Neuronal stem cell (in vitro differentiated cells): ENCODE measurements around the gene ABCF1.
A peak's percentile ranks its signal among the peaks of the same experiment; 100 is the strongest.

Experiments
- DNase-seq: peaks from one replicate; pipeline ENCODE4 v3.0.0-alpha.2; 2013; ENCODE audit warnings: low spot score
- H2AFZ ChIP-seq: one replicate; pipeline ENCODE4 v1.6.1; 2013; ENCODE audit warnings: mild to moderate bottlenecking, low read length, inconsistent platforms
- H2AK5ac ChIP-seq: 2 replicates; pipeline ENCODE4 v1.6.1; 2013; ENCODE audit warnings: low read depth, mild to moderate bottlenecking, inconsistent platforms, low read length, moderate library complexity, mixed read lengths
- H2BK120ac ChIP-seq: 2 replicates; pipeline ENCODE4 v1.6.1; 2013; ENCODE audit warnings: low read depth, mild to moderate bottlenecking, inconsistent platforms, low read length, moderate library complexity, mixed read lengths
- H2BK12ac ChIP-seq: one replicate; pipeline ENCODE4 v1.6.1; 2013; ENCODE audit warnings: low read length, inconsistent platforms
- H2BK15ac ChIP-seq: 2 replicates; pipeline ENCODE4 v1.6.1; 2013; ENCODE audit warnings: mild to moderate bottlenecking, low read length, inconsistent platforms, mixed read lengths
- H2BK5ac ChIP-seq: one replicate; pipeline ENCODE4 v1.6.1; 2013; ENCODE audit warnings: inconsistent platforms, mild to moderate bottlenecking, low read length, moderate library complexity
- H3K14ac ChIP-seq: one replicate; pipeline ENCODE4 v1.6.1; 2013; ENCODE audit warnings: low read length, inconsistent platforms
- H3K18ac ChIP-seq: 2 replicates; pipeline ENCODE4 v1.6.1; 2013; ENCODE audit warnings: low read length, inconsistent platforms
- H3K23ac ChIP-seq: 2 replicates; pipeline ENCODE4 v1.6.1; 2013; ENCODE audit warnings: low read depth, mild to moderate bottlenecking, mixed read lengths, low read length, inconsistent platforms; ENCODE audit not compliant: poor library complexity
- H3K27ac ChIP-seq: replicated peaks from 3 replicates; pipeline ENCODE4 v1.5.1; 2013; ENCODE audit warnings: low read length, inconsistent platforms
- H3K27me3 ChIP-seq, 3 experiments: 2 replicates each; pipeline ENCODE4 v1.6.1; 2013; ENCODE audit warnings: low read length in 3 of 3, mild to moderate bottlenecking in 2 of 3, inconsistent platforms in 1 of 3, low read depth in 1 of 3, mixed read lengths in 1 of 3, moderate library complexity in 1 of 3; ENCODE audit not compliant: control insufficient read depth in 3 of 3, insufficient read depth in 3 of 3
- H3K36me3 ChIP-seq, 2 donors: replicated peaks in 1 of 2; 2 replicates each; pipeline ENCODE4 v1.6.1; 2013; ENCODE audit warnings: low read length in 2 of 2; ENCODE audit not compliant: control insufficient read depth in 2 of 2, insufficient read depth in 2 of 2
- H3K4ac ChIP-seq: 2 replicates; pipeline ENCODE4 v1.6.1; 2013; ENCODE audit warnings: inconsistent platforms, mild to moderate bottlenecking, low read length, moderate library complexity
- H3K4me1 ChIP-seq, 2 donors: 1 replicate in 1 of 2; 2 replicates in 1 of 2; pipeline ENCODE4 v1.6.1; 2013; ENCODE audit warnings: low read length in 2 of 2, low read depth in 1 of 2; ENCODE audit not compliant: control insufficient read depth in 2 of 2, insufficient read depth in 1 of 2
- H3K4me2 ChIP-seq: one replicate; pipeline ENCODE4 v1.6.1; 2013; ENCODE audit warnings: mild to moderate bottlenecking, low read length, inconsistent platforms; ENCODE audit not compliant: insufficient read depth, poor library complexity, severe bottlenecking
- H3K4me3 ChIP-seq, 2 donors: 2 replicates each; pipeline ENCODE4 v1.5.1; 2013; ENCODE audit warnings: low read length in 2 of 2, mild to moderate bottlenecking in 2 of 2, inconsistent platforms in 1 of 2, moderate library complexity in 1 of 2
- H3K79me1 ChIP-seq: one replicate; pipeline ENCODE4 v1.6.1; 2013; ENCODE audit warnings: low read depth, mild to moderate bottlenecking, inconsistent platforms, low read length, moderate library complexity
- H3K9ac ChIP-seq: one replicate; pipeline ENCODE4 v1.6.1; 2013; ENCODE audit warnings: mild to moderate bottlenecking, low read depth, low read length, inconsistent platforms; ENCODE audit not compliant: poor library complexity
- H3K9me3 ChIP-seq, 2 donors: replicated peaks in 1 of 2; 2 replicates each; pipeline versions ENCODE3 to v1.6.1; 2013; ENCODE audit warnings: low read length in 2 of 2, mild to moderate bottlenecking in 2 of 2, inconsistent platforms in 1 of 2, low read depth in 1 of 2, mixed read lengths in 1 of 2, moderate library complexity in 1 of 2; ENCODE audit not compliant: control insufficient read depth in 2 of 2, insufficient read depth in 1 of 2
- H4K8ac ChIP-seq: one replicate; pipeline ENCODE4 v1.6.1; 2013; ENCODE audit warnings: low read depth, mild to moderate bottlenecking, inconsistent platforms, low read length, moderate library complexity
- H4K91ac ChIP-seq: one replicate; pipeline ENCODE4 v1.6.1; 2013; ENCODE audit warnings: low read length, low read depth, mild to moderate bottlenecking, inconsistent platforms; ENCODE audit not compliant: poor library complexity
- WGBS, 2 donors: extraction: QIAGEN DNeasy Blood & Tissue Kit; methylation state at CpG; one replicate each; pipeline ENCODE4 v1.1.7; 2013; ENCODE audit warnings: missing lambda C conversion rate in 2 of 2, mixed read lengths in 1 of 2; ENCODE audit not compliant: insufficient read length in 2 of 2, insufficient replicate concordance in 1 of 2; ENCODE audit errors: extremely low coverage in 2 of 2; 5-methylcytosine and 5-hydroxymethylcytosine counted together

Gene ABCF1

DNA sequence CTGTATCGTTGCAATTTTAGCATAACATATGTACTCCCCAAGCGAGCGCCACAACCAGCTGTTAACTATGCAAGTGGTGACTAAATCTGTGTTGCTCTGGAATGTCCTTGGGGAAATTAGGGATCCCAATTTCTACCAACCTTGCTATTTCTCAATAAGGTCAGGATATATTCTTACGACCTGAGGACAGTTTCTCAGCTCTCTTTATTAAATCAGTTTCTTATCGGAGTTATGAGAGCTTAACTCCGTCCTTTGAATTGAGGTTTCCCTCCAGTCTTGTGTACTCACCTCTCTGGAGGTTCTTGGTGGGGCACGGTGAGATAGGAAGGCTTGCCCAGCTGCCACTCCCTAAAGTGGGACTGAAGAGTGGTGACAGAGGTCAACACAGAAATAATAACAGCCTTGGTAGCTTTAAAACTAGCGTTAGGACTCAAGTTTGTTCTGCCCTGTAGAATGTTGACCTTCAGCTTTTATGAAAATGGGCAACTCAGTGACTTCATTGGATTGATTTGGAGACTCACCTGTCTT, 47.1 kb downstream of the ABCF1 start:
- peaks cover 10 to 11% of the 10 kb centered on the region in 2 donors for H3K4me1 ChIP-seq
- H2BK5ac ChIP-seq, result no peak overlapping the region
- peaks cover 10 to 71% of the 10 kb centered on the region in 2 donors for H3K36me3 ChIP-seq
- no peak overlapping the region for H3K9ac ChIP-seq
- H3K4me3 ChIP-seq, result peak overlapping the region; percentile 73 to 87
- peak overlapping the region; percentile 81 for H2AFZ ChIP-seq
- no peak overlapping the region for H2BK120ac ChIP-seq
- H2BK12ac ChIP-seq, result no peak overlapping the region
- no peak overlapping the region for H3K27ac ChIP-seq
- DNase-seq, result no peak
- H2AK5ac ChIP-seq, result no peak overlapping the region
- H3K27me3 ChIP-seq, result no peaks in the 10 kb centered on the region
- H3K9me3 ChIP-seq, result no peaks in the 10 kb centered on the region
- H4K8ac ChIP-seq, result no peak overlapping the region
- H3K18ac ChIP-seq, result no peak overlapping the region
- H3K4me2 ChIP-seq, result peak overlapping the region; percentile 45
- no peak overlapping the region for H3K23ac ChIP-seq
- H3K4ac ChIP-seq, result no peak overlapping the region
- WGBS, 2 donors, result no CpG with 5 or more reads among the region's 8 CpGs
- H3K14ac ChIP-seq, result no peak overlapping the region
- no peak overlapping the region for H2BK15ac ChIP-seq
- H3K79me1 ChIP-seq, result peaks cover 2% of the 10 kb centered on the region
- H4K91ac ChIP-seq, result no peak overlapping the region

DNA sequence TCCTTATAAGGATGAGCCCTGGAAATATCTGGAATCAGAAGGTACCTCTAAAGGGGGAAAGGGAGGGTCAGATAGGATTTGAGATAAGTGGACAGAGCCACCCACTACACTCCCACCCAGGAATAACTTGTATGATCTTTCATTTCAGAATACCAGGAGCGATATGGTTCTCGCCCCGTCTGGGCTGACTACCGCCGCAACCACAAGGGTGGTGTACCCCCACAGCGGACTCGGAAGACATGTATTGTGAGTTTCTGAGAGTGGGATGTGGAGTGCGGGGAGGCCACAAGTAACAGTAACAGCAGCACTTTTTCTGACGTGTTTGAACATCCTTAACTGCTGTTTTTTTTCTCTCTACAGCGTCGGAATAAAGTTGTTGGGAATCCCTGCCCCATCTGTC, 48.3 kb downstream of the ABCF1 start:
- Histone ChIP-seq H3K4ac (no peak overlapping the region), H2BK5ac (no peak overlapping the region), H3K4me2 (no peak overlapping the region), H2BK12ac (no peak overlapping the region), H3K23ac (no peak overlapping the region), H3K36me3 (peaks cover 10 to 71% of the 10 kb centered on the region in 2 donors), H3K9me3 (no peaks in the 10 kb centered on the region), H3K14ac (no peak overlapping the region), H3K27ac (no peak overlapping the region), H3K4me1 (peaks cover 6 to 7% of the 10 kb centered on the region in 2 donors), H3K9ac (no peak overlapping the region), H2AFZ (no peak overlapping the region), H4K91ac (no peak overlapping the region), H3K79me1 (no peaks in the 10 kb centered on the region), H3K27me3 (no peaks in the 10 kb centered on the region), H2BK15ac (no peak overlapping the region), H2AK5ac (no peak overlapping the region), H2BK120ac (no peak overlapping the region), H3K18ac (no peak overlapping the region), H3K4me3 (no peak overlapping the region), H4K8ac (no peak overlapping the region)
- WGBS, 2 donors, result no CpG with 5 or more reads among the region's 11 CpGs
- DNase-seq, result no peak

DNA sequence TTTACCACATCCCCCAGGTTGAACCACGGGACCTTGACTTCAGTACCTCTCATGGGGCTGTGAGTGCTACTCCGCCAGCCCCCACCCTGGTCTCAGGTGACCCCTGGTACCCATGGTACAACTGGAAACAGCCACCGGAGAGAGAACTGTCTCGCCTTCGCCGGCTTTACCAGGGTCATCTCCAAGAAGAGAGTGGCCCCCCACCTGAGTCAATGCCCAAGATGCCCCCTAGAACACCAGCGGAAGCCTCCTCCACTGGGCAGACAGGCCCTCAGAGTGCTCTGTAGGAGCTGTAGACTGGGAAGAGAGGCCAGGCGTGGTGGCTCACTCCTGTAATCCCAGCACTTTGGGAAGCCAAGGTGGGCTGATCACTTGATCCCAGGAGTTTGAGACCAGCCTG, 54.3 kb downstream of the ABCF1 start:
- no peak overlapping the region for H4K8ac ChIP-seq
- H3K4me2 ChIP-seq, result no peak overlapping the region
- no peak overlapping the region for H3K4ac ChIP-seq
- H3K4me3 ChIP-seq, result no peak overlapping the region
- no peak overlapping the region for H4K91ac ChIP-seq
- no peak overlapping the region for H3K23ac ChIP-seq
- H3K36me3 ChIP-seq, result peaks cover 27 to 88% of the 10 kb centered on the region in 2 donors
- DNase-seq, result no peak
- peaks cover 3% of the 10 kb centered on the region for H3K79me1 ChIP-seq
- H3K9ac ChIP-seq, result no peak overlapping the region
- no peak overlapping the region for H2BK5ac ChIP-seq
- H3K4me1 ChIP-seq, result peaks cover 5 to 7% of the 10 kb centered on the region in 2 donors
- no peaks in the 10 kb centered on the region for H3K27me3 ChIP-seq
- no peak overlapping the region for H2AK5ac ChIP-seq
- H2BK120ac ChIP-seq, result no peak overlapping the region
- no peak overlapping the region for H2AFZ ChIP-seq
- no peak overlapping the region for H2BK12ac ChIP-seq
- no peak overlapping the region for H3K18ac ChIP-seq
- H3K9me3 ChIP-seq, result no peaks in the 10 kb centered on the region
- H3K14ac ChIP-seq, result no peak overlapping the region
- no CpG with 5 or more reads among the region's 8 CpGs for WGBS, 2 donors
- no peak overlapping the region for H2BK15ac ChIP-seq
- H3K27ac ChIP-seq, result no peak overlapping the region

DNA sequence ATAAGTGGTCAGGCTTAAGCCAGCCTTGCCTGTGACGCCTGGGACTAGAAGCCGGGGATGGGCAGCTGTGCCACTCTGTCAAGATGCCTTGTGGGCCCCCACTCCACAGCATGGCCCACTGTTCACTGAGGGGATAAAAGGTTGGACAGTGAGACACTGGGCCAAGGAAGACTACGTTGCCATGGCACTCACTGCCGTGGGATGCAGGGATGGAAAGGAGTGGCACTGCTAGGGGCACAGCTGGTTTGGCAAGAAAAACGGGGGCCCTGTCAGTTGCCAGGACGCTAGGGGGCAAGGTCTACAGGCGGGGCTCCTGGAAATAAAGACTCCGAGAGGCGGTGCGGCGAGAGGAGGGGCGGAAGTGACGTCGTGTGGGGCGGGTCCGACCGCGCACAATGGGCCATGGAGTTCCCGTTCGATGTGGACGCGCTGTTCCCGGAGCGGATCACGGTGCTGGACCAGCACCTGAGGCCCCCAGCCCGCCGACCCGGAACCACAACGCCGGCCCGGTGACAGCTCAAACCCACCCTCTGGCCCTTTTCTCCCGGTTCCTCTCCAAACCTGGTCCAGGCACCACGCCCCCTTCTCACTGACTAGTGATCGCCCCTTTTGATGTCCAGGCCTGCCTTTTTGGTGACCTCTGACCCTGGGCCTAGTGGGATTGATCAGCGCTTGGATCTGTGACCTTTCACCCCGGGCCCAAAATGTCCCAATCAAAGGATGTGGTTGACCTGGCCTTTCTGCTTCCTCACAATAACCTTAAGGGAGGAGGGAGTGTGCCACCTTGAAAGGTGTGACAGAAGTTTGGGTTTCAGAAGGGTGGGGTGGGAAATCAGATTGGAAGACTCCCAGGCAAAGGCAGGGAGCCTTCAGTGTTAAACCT, 55.5 kb downstream of the ABCF1 start, which contains the start of gene ATAT1:
ATAT1 (plus strand) TSS at position 391 of the 883 bp plus-strand sequence.
- Histone ChIP-seq H2BK5ac (peak within 1 kb of the TSS; percentile 98), H2AK5ac (peak within 1 kb of the TSS; percentile 41), H3K9me3 (no peaks in the 10 kb centered on the region), H3K4me2 (peak within 1 kb of the TSS; percentile 92), H2BK12ac (no peak within 1 kb of the TSS), H3K18ac (peak within 1 kb of the TSS; percentile 95), H2BK120ac (peak within 1 kb of the TSS; percentile 76), H3K36me3 (peaks cover 34 to 89% of the 10 kb centered on the region in 2 donors), H3K27me3 (no peaks in the 10 kb centered on the region), H3K4ac (no peak within 1 kb of the TSS), H4K91ac (no peak within 1 kb of the TSS), H2AFZ (peak within 1 kb of the TSS; percentile 85), H3K4me1 (peaks cover 5 to 7% of the 10 kb centered on the region in 2 donors), H3K4me3 (peak within 1 kb of the TSS; percentile 82 to 86), H3K79me1 (peaks cover 3% of the 10 kb centered on the region), H3K27ac (peak within 1 kb of the TSS; percentile 60), H3K9ac (peak within 1 kb of the TSS; percentile 87), H3K14ac (no peak within 1 kb of the TSS), H3K23ac (peak within 1 kb of the TSS; percentile 37), H2BK15ac (peak within 1 kb of the TSS; percentile 64), H4K8ac (peak within 1 kb of the TSS; percentile 93)
- WGBS, 2 donors, result no CpG with 5 or more reads among the region's 36 CpGs
- peak; percentile 77 for DNase-seq
